ENCODE data around the gene MRPL1.

The MRPL1 gene

GRCh38 chr4:77826275-77826674 lies 36.4 kb upstream of the MRPL1 start:
- no peak for DNase-seq
- H3K4me3 ChIP-seq (ENCODE audit: low read depth, low read length) = no peak overlapping the region
- in situ Hi-C loops (cut with HindIII; ENCODE audit: low pct_ligation_motif_present, low sequenced_read_pairs) = no loop called here
- H3K36me3 ChIP-seq (replicated peaks) = no peaks in the 10 kb centered on the region
- no peak overlapping the region for H3K27ac ChIP-seq
- TF ChIP-seq, protein P1, sequence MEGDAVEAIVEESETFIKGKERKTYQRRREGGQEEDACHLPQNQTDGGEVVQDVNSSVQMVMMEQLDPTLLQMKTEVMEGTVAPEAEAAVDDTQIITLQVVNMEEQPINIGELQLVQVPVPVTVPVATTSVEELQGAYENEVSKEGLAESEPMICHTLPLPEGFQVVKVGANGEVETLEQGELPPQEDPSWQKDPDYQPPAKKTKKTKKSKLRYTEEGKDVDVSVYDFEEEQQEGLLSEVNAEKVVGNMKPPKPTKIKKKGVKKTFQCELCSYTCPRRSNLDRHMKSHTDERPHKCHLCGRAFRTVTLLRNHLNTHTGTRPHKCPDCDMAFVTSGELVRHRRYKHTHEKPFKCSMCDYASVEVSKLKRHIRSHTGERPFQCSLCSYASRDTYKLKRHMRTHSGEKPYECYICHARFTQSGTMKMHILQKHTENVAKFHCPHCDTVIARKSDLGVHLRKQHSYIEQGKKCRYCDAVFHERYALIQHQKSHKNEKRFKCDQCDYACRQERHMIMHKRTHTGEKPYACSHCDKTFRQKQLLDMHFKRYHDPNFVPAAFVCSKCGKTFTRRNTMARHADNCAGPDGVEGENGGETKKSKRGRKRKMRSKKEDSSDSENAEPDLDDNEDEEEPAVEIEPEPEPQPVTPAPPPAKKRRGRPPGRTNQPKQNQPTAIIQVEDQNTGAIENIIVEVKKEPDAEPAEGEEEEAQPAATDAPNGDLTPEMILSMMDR (IDR thresholded peaks at IDR 0.05; ENCODE audit: low read depth, low read length, missing control alignments) = no peak
- no peaks in the 10 kb centered on the region for H3K27me3 ChIP-seq (replicated peaks)

- Histone ChIP-seq H3K27me3 (replicated peaks) (no peaks in the 10 kb centered on the region), H3K27ac (no peak overlapping the region), H3K36me3 (replicated peaks) (no peaks in the 10 kb centered on the region), H3K4me3 (ENCODE audit: low read depth, low read length) (no peak overlapping the region)
- no peak for DNase-seq
- TF ChIP-seq, protein P1 (IDR thresholded peaks at IDR 0.05; ENCODE audit: low read depth, low read length, missing control alignments) = no peak
- in situ Hi-C loops (cut with HindIII; ENCODE audit: low pct_ligation_motif_present, low sequenced_read_pairs) = no loop called here
Measured at GRCh38 chr4:77827343-77827742, 35.3 kb upstream of the MRPL1 start.

DNA sequence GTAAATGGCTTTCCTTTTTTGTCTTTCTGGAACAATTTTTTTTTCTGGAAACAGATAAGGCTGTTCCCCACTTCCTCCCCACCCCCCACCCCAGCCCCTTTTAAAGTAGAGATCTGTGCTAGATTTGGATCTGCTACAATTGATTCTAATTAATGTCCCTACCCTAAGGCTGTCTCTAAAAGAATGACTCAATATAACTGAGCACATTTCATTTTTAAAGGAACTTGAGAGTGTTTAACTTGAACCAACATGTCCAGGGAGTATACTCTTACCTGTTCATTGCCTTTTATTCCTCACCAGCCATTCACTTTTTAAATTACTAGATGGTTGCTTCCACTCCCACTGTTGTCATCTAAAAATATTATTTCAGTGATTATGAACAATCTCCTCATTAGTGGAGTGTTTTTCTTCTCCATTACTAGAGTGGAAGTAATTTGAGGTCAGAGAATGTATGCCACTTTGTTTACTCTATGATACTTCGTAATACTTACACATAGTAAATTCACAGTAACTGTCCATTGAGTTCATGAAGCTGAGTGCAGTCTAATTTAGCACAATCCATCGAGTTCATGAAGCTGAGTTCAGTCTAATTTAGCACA lies 29.4 kb upstream of the MRPL1 start:
- no peak overlapping the region for H3K4me3 ChIP-seq (ENCODE audit: low read depth, low read length)
- in situ Hi-C loops (cut with HindIII; ENCODE audit: low pct_ligation_motif_present, low sequenced_read_pairs) = no loop called here
- no peaks in the 10 kb centered on the region for H3K36me3 ChIP-seq (replicated peaks)
- no peaks in the 10 kb centered on the region for H3K27me3 ChIP-seq (replicated peaks)
- TF ChIP-seq, protein P1 (IDR thresholded peaks at IDR 0.05; ENCODE audit: low read depth, low read length, missing control alignments) = no peak
- H3K27ac ChIP-seq = no peak overlapping the region
- DNase-seq = no peak

DNA sequence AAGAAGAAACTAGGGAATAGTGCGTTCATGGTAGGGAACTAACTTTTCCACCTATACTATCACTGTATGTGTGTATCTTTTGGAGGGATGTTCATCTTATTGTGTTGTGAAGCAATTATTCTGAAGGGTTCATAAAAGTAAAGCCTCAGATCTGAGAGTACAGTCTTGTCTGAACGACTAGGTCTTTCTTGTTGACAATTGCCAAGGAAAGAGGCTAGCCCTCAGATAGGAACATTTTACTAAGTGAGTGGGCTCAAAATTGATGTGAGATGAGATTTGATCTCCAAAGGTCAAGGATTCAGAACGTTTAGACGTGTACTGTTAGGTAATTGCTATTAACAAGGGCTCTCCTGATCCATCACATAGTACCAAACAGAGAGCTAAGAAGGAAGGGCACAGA lies 28.2 kb upstream of the MRPL1 start:
- no peaks in the 10 kb centered on the region for H3K36me3 ChIP-seq (replicated peaks)
- TF ChIP-seq, protein P1 (IDR thresholded peaks at IDR 0.05; ENCODE audit: low read depth, low read length, missing control alignments) = no peak
- no peaks in the 10 kb centered on the region for H3K27me3 ChIP-seq (replicated peaks)
- no peak overlapping the region for H3K4me3 ChIP-seq (ENCODE audit: low read depth, low read length)
- DNase-seq = no peak
- no peak overlapping the region for H3K27ac ChIP-seq
- in situ Hi-C loops (cut with HindIII; ENCODE audit: low pct_ligation_motif_present, low sequenced_read_pairs) = no loop called here

DNA sequence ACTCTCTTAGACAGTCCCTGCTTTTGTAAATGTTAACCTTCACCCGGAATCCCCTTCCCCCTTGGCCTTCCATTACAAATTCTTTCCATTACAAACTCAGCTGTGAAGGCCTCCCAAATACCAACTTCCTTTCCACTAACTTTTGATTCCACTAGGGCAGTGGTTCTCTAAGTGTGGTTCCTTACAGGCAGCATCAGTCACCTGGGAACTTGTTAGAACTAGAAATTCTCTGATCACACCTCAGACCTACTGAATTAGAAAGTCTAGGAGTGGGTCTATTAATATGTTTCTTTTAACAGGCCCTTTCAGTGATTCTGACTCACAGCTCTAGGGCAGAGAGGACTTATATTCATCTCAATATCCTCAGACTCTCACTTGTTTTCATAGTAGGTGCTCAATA lies 19.0 kb upstream of the MRPL1 start:
- no peak overlapping the region for H3K27ac ChIP-seq
- no peaks in the 10 kb centered on the region for H3K36me3 ChIP-seq (replicated peaks)
- H3K27me3 ChIP-seq (replicated peaks) = no peaks in the 10 kb centered on the region
- H3K4me3 ChIP-seq (ENCODE audit: low read depth, low read length) = no peak overlapping the region
- in situ Hi-C loops (cut with HindIII; ENCODE audit: low pct_ligation_motif_present, low sequenced_read_pairs) = no loop called here
- TF ChIP-seq, protein P1 (IDR thresholded peaks at IDR 0.05; ENCODE audit: low read depth, low read length, missing control alignments) = no peak
- DNase-seq = no peak

DNA sequence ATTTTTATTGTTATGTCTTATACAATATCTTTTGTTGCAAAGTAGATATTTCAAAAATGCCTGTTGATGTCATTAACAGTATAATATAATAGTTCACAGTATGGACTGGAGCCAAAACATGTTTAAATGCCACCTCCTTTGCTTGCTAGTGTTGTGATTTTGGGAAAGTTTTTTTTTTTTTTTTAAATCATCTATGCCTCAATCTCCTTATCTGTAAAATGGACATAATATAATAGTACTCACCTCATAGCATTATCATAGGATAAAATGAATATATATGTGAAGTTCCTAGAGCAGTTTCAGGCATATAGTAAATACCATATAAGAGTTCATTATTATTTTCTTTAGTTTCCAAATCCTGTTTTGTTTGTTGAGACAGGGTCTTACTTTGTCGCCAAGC lies 18.3 kb upstream of the MRPL1 start:
- H3K27me3 ChIP-seq (replicated peaks) = no peaks in the 10 kb centered on the region
- no peak overlapping the region for H3K27ac ChIP-seq
- in situ Hi-C loops (cut with HindIII; ENCODE audit: low pct_ligation_motif_present, low sequenced_read_pairs) = no loop called here
- no peak overlapping the region for H3K4me3 ChIP-seq (ENCODE audit: low read depth, low read length)
- TF ChIP-seq, protein P1 (IDR thresholded peaks at IDR 0.05; ENCODE audit: low read depth, low read length, missing control alignments) = no peak
- DNase-seq = no peak
- H3K36me3 ChIP-seq (replicated peaks) = no peaks in the 10 kb centered on the region
